DOHH2 (cell line): Measurements from ENCODE around the gene KRT12.

Experiments
- H3F3A ChIP-seq: fragments of 200-600 bp; sonication (generic), shearing (Covaris generic); 2 replicates; pipeline ENCODE4 v1.6.0; 2016; ENCODE audit warnings: antibody characterized with exemption, mild to moderate bottlenecking; ENCODE audit not compliant: control insufficient read depth, insufficient read depth
- H3K27ac ChIP-seq: fragments of 200-600 bp; sonication (generic); 2 replicates; pipeline ENCODE4 v1.5.1; 2014; ENCODE audit warnings: low read depth, mild to moderate bottlenecking, low read length, moderate library complexity
- H3K27me3 ChIP-seq: fragments of 200-600 bp; sonication (generic); 2 replicates; pipeline ENCODE4 v1.6.1; 2014; ENCODE audit warnings: mild to moderate bottlenecking, low read length, mixed read lengths; ENCODE audit not compliant: control insufficient read depth
- H3K36me3 ChIP-seq: fragments of 200-600 bp; sonication (generic); 2 replicates; pipeline ENCODE4 v1.6.1; 2014; ENCODE audit warnings: mild to moderate bottlenecking, low read length, moderate library complexity, mixed read lengths; ENCODE audit not compliant: control insufficient read depth
- H3K4me1 ChIP-seq: fragments of 200-600 bp; sonication (generic); 2 replicates; pipeline ENCODE4 v1.6.1; 2014; ENCODE audit warnings: mild to moderate bottlenecking, low read length, mixed read lengths; ENCODE audit not compliant: control insufficient read depth
- H3K4me2 ChIP-seq: fragments of 200-600 bp; sonication (generic); 2 replicates; pipeline ENCODE4 v1.6.0; 2014; ENCODE audit warnings: mild to moderate bottlenecking, low read length, moderate library complexity
- H3K4me3 ChIP-seq: fragments of 200-600 bp; sonication (generic); 2 replicates; pipeline ENCODE4 v1.5.1; 2014; ENCODE audit warnings: mild to moderate bottlenecking, low read length, mixed read lengths
- H3K79me2 ChIP-seq: fragments of 200-600 bp; sonication (generic); 2 replicates; pipeline ENCODE4 v1.6.1; 2014; ENCODE audit warnings: mild to moderate bottlenecking, low read length, mixed read lengths; ENCODE audit not compliant: control insufficient read depth
- H3K9me2 ChIP-seq: fragments of 200-600 bp; sonication (generic); replicated peaks from 2 replicates; pipeline ENCODE4 v1.6.1; 2014; ENCODE audit warnings: mild to moderate bottlenecking, low read length, mixed read lengths; ENCODE audit not compliant: control insufficient read depth
- H3K9me3 ChIP-seq: fragments of 200-600 bp; sonication (generic); 2 replicates; pipeline ENCODE4 v1.6.1; 2014; ENCODE audit warnings: antibody characterized with exemption, low read length, mixed read lengths; ENCODE audit not compliant: control insufficient read depth, insufficient read depth
- H4K20me1 ChIP-seq: fragments of 200-600 bp; sonication (generic); 2 replicates; pipeline ENCODE4 v1.6.0; 2014; ENCODE audit warnings: low read depth, mild to moderate bottlenecking, antibody characterized with exemption, low read length, moderate library complexity; ENCODE audit not compliant: control insufficient read depth, insufficient read depth
- EZH2phosphoT487 ChIP-seq: fragments of 200-600 bp; sonication (generic); IDR thresholded peaks from 2 replicates; pipeline ENCODE4 v1.6.1; 2017; ENCODE audit warnings: borderline replicate concordance, mild to moderate bottlenecking, antibody characterized with exemption, low read length, moderate library complexity, mixed read lengths
- TF ChIP-seq, protein P1 (sequence below): fragments of 200-600 bp; sonication (generic); IDR thresholded peaks from one replicate; pipeline ENCODE4 v1.5.1; 2014; ENCODE audit warnings: antibody characterized with exemption, mild to moderate bottlenecking, low read depth, low read length; ENCODE audit not compliant: poor library complexity, severe bottlenecking

KRT12 gene

GRCh38 chr17:40915199-40915661 is 48.2 kb upstream of the KRT12 start:
- Histone ChIP-seq H3K27ac (no peak overlapping the region), H3K79me2 (no peaks in the 10 kb centered on the region), H3K4me3 (no peak overlapping the region), H3K9me2 (no peaks in the 10 kb centered on the region), H3K4me2 (no peak overlapping the region), H3K27me3 (peaks cover 9% of the 10 kb centered on the region), H4K20me1 (no peaks in the 10 kb centered on the region), H3K36me3 (no peaks in the 10 kb centered on the region), H3K9me3 (no peaks in the 10 kb centered on the region), H3K4me1 (no peaks in the 10 kb centered on the region), H3F3A (no peaks in the 10 kb centered on the region)
- TF ChIP-seq EZH2phosphoT487, result no peak
- TF ChIP-seq, protein P1, sequence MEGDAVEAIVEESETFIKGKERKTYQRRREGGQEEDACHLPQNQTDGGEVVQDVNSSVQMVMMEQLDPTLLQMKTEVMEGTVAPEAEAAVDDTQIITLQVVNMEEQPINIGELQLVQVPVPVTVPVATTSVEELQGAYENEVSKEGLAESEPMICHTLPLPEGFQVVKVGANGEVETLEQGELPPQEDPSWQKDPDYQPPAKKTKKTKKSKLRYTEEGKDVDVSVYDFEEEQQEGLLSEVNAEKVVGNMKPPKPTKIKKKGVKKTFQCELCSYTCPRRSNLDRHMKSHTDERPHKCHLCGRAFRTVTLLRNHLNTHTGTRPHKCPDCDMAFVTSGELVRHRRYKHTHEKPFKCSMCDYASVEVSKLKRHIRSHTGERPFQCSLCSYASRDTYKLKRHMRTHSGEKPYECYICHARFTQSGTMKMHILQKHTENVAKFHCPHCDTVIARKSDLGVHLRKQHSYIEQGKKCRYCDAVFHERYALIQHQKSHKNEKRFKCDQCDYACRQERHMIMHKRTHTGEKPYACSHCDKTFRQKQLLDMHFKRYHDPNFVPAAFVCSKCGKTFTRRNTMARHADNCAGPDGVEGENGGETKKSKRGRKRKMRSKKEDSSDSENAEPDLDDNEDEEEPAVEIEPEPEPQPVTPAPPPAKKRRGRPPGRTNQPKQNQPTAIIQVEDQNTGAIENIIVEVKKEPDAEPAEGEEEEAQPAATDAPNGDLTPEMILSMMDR, result no peak

GRCh38 chr17:40914075-40914855 is 47.2 kb upstream of the KRT12 start:
- H3K4me1 ChIP-seq, result no peaks in the 10 kb centered on the region

GRCh38 chr17:40912486-40913210 is 45.6 kb upstream of the KRT12 start:
- H3K9me3 ChIP-seq, result no peaks in the 10 kb centered on the region
- H3K4me2 ChIP-seq, result no peak overlapping the region
- no peaks in the 10 kb centered on the region for H3F3A ChIP-seq
- H3K9me2 ChIP-seq, result no peaks in the 10 kb centered on the region
- no peaks in the 10 kb centered on the region for H3K4me1 ChIP-seq
- H4K20me1 ChIP-seq, result no peaks in the 10 kb centered on the region
- H3K27ac ChIP-seq, result no peak overlapping the region
- no peak overlapping the region for H3K4me3 ChIP-seq
- TF ChIP-seq, protein P1, result no peak
- TF ChIP-seq EZH2phosphoT487, result no peak
- no peaks in the 10 kb centered on the region for H3K79me2 ChIP-seq
- H3K27me3 ChIP-seq, result peaks cover 14% of the 10 kb centered on the region
- H3K36me3 ChIP-seq, result no peaks in the 10 kb centered on the region

More at GRCh38 chr17:40914075-40914855, 47.2 kb upstream of the KRT12 start:
- H3K27me3 ChIP-seq, result peaks cover 10% of the 10 kb centered on the region
- no peak overlapping the region for H3K27ac ChIP-seq
- no peaks in the 10 kb centered on the region for H3K36me3 ChIP-seq
- no peaks in the 10 kb centered on the region for H4K20me1 ChIP-seq
- H3K4me2 ChIP-seq, result no peak overlapping the region
- H3K4me3 ChIP-seq, result no peak overlapping the region
- TF ChIP-seq, protein P1, result no peak
- no peak for TF ChIP-seq EZH2phosphoT487
- no peaks in the 10 kb centered on the region for H3K9me2 ChIP-seq
- no peaks in the 10 kb centered on the region for H3K79me2 ChIP-seq
- H3F3A ChIP-seq, result no peaks in the 10 kb centered on the region
- H3K9me3 ChIP-seq, result no peaks in the 10 kb centered on the region
